Measurements from ENCODE around the gene TMEM132C.
A peak's percentile ranks its signal among the peaks of the same experiment; 100 is the strongest.

TMEM132C gene

DNA sequence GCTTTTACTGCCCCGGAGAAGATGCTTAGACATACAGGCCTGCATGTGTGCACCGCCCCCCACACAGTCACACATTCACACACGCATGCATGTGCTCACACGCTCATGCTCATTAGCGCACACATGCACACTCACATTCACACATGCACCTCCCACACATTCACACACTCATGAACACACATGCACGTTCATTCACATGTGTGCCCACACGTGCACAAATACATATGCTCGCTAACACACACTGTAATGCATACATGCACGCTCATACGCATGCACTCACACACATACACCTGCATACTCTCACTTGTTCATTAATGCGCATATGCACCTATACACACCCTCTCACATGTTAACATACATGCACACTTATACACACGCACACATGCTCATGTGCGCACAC, 21.9 kb downstream of the TMEM132C start:
- no peak for DNase-seq

DNA sequence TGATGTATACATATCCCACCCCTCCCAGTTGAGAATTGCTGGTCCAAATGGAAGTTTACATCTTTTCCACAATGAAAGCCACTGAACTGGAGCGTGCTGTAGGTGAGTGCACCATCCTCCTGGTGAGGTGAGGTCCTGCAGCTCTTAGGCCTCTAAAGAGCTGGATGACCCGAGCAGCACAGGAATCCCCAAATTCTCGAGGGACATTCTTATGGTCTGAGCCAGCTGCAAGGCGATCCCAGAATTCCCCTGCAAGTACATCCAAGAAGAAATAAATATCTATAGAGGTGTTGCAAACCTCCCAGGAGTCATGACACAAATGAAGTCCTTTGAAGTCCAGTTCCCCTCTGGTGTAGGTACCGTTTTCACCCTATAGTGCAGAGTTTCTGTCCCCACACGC, 24.0 kb downstream of the TMEM132C start:
- no peak for DNase-seq

DNA sequence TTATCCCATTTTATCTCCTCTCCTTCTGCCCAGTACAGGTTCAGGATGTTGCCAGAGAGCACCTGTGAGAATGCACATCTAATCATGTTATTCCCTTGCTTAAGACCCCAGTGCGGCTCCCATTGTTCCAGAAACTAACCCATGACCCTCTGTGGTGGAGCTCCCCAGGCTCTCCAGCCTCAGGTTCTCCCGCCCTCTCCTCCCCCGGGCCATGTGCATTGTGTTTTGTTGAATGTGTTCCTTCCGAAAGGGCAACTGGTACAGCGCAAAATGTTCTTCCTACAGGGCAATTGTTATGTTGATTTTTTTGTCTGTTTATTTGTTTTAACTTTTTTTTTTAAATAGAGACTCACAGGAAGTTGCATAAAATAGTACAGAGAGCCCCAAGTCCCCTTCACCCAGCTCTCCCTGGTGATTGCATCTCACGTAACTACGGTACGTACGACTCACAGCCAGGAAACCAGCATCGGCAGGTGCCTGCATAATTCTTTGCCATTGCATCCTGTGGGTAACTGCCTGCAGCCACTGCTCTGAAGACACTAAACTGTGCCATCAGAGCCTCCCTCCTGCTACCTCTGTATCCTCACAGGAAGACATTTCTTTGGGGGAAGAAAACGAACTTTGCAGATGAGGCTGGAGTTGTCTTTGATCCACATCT, 31.2 kb downstream of the TMEM132C start:
- DNase-seq, result no peak

DNA sequence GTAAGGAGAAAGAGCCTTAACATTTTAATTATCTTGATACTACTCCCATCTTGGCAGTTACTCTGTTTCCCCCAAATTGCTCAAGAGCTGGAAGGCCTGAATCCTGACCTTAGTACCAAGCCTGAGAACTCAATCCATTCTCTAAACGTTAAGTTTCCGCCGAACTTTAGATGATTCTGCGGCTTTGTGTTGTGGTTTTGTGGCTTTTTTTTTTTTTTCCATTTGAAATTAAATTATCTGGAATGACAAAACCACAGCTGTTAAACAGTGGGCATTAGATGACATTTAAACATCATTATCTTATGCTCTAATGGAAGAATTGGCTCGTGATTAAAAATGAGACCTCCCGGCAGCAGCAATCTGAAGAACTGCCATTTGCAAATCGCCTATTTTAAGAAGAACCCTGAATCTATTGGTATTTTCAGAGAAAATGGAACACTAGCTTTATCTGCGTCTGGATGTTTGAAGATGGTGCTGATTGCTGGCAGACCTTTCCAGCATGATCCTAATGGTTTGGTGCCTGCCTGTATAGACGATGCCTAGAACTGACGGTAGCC, 38.4 kb downstream of the TMEM132C start:
- DNase-seq, result no peak

DNA sequence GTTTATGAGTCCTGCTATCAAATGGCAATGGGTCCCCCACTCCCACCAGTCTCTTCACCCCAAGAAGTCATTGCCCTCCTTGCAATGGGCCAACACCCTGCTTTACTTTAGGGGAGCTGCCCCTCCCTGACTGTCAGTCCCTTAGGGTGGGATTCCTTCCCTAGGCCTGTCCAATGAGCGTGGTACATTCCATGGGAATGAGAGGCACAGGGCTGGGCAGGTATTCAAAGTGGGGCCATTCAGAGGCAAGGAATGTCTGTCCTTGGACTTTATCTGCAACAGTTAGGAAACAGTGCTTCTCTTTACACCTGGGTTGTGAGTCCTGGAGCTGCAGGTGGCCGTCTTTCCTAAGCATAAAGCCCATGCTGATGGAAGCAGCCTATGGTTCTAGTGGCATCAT, 40.8 kb downstream of the TMEM132C start:
- no peak for DNase-seq

DNA sequence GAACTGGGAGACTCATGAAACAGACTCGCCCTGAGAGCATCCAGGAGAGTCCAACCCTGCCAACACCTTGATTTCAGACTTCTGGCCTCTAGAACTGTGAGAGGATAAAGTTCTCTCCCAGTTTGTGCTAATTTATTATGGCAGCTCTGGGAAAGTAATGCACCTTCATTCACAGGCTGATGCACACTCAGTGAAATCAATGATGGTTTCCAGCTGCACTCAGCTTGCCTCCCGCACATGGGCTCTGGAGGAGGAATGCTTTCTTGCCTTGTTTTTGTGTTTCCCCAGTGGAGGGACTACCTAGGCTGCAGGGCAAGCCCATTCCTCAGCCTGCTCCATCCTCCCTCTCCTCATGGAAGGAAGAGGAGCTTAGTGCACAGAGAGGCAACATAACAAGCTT, 45.7 kb downstream of the TMEM132C start:
- DNase-seq, result no peak

DNA sequence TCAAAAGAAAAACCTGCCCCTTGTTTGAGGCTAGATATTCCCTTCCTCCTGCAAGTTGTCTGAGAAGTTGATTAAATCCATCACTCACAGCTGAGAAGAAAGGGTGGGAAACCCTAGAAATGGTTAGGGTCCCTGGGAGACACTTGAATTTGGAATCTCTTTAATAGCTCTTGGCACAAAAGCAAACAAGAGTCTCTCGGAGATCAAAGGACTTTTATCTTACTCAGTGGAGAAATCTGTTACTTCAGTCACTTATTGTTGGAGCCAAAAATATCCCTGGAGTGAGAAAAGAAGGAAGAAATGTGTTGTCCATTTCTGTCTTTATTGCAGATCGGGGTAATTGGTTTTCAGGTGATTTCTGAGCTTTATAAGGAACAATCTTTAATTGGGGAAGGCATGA, 47.0 kb downstream of the TMEM132C start:
- DNase-seq, result no peak

DNA sequence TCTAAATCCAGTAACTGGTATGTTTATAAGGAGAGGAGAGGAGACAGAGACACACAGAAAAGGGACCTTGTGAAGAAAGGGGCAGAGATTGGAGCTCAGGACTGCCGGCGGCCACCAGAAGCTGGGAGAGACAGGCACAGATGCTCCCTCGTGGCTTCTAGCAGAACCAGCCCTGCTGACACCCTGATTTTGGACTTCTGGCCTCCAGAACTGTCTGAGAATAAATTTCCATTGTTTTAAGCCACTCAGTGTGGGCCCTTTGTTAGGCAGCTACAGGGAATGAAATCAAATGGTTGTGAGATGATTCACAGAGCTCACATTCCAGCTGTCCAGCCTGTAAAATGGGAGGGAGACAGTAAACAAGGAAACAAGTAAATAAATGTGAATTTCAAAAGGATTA, 47.6 kb downstream of the TMEM132C start:
- no peak for DNase-seq

DNA sequence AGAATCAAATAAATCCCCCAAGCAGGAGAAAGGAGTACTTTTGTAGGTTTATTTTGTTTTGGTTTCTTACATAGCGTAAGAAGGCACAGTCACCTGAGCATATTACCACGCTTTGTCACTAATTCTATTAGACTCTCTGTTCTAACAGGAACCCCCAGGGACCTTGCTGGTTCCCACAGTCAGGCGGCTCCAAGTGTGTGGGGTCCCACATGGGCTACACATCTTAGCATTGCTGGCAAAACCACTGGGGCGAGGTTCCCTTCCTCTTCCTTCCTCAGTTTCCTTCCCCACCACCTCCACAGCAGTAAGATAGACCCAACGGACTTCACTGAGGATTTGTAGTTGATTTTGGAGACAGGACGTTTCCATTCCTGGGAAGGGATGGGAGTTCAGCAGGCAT, 49.1 kb downstream of the TMEM132C start:
- no peak for DNase-seq

DNA sequence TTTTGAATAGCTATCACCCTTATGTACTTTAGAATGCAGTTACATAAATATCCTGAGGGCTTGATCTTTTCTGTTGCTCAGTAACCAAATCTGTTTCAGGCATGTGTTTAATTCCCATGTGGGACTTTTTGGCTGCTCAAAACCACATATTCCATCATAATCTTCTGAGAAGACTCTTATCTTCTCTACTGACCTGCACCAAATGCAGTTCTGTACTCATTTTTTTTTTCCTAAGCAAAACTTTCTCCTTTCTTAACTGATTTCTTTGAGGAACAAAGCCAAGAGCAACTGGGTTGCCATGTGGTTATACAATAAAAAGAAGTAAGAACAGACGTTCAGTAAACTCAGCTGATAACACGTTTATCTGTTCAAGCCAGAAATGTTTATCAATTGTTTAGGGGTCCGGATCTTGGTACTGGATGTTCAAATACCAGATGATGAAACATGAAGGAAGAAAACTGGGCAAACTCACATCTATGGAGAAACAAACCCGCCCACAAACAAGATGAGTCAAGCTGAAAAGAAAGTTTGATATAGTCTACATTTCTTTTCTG, 50.1 kb downstream of the TMEM132C start:
- DNase-seq, result peak; percentile 10

DNA sequence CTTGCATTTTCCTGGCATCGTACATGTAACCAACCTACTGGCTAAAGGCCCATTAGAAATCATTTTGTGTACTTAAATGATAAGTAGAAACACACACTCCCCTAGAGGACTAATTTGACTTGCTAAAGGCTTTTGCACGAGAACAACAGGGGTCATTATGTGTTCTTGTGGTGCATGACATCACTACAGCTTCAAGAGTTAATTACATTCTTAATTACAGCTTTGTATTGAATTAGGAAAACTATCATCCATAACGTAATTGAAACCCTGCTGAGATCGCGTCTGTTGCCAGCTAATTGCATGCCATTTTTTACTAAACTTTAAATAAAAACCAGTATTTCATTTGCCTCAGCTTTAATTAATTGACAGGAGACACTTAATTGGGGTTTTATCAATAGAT, 51.4 kb downstream of the TMEM132C start:
- no peak for DNase-seq

DNA sequence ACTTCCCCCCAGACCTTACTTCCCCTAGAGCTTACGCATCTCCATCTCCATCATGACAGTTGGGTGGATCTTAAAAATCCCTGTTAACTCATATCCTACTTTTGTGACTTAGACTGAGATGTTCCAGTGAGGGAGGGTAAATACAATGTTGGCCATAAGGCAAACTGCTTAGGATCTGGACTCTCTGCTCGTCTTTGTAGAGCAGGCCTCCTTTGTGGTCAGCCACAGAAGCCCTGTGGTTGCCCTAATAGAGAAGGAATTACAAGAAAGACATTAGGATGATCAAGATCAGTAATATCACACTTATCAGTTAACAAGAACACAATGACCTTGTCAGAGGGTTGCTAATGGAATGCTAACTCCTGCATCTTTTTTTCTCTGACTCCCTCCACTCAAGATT, 52.0 kb downstream of the TMEM132C start:
- DNase-seq, result no peak

DNA sequence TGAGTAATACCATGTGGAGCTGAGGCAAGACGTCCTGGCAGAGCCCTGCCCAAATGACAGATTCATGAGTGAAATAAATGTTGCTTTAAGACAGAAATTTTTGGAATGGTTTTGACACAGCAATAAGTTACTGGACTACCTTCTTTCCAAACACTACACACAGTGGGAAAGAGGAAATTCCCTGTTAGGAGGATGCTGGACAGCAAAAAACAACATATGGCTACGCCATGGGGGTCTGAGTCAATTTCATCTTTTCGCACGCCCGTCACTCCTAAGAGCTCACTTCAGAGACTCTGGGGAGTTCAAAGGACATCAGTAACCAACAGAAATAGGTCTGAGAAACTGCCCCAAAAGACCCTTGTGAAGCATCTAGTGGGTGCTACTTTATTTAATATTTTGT, 55.4 kb downstream of the TMEM132C start:
- no peak for DNase-seq

DNA sequence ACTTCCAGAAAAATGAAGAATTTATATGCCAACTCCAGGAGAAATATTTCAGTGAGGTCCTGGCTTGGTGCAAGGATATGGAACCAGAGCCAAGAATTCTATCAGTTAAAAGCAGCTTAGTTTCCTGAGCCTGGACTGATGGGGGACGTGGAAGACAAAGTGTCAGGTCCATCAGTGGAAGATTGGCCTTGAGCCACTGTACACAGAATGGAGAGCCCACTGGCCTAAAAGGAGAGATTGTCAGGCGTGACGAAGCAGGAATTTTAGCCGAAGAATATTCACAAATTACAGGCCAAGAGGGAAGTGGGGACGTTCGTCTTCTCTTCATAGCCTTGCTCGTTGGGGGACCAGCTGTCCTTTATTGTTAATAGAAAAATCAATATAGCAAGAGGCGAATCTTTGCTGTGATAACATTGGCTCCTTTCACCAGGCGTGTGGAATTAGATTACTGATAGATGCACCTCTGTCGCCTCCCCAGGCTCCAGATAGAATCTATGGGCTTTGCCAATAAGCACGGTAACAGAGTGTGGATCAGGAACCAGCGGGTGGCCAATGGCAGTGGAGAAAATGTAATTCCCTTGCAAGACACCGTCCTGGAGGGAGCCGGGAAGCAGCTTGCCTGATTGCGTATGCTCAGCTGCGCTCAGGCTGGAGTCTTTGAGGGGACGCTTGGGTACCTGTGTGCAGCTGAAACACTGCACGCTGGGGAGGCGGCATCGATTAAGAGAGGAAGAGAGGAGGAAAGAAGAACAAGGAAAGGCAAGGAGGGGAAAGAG, 56.4 kb downstream of the TMEM132C start:
- DNase-seq, result no peak

DNA sequence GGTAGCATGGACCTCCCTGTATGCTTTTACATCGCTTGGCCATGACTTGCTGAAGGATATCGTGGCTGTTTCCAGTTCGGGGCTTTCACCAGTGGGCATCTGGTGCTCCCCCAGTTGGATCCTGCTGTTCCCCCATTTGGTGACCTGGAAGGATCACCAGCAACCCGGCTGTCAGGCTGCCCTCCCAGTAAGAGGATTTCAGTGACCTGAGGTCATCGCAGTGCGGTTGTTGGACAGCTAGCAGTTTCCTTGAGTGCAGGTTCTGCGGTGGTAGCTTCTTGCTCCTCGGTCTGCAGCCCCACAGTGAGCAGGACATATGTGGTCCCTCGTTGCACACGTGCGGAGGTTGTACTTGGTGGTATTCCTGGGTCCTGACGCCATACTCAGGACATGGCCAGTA, 58.7 kb downstream of the TMEM132C start:
- no peak for DNase-seq

DNA sequence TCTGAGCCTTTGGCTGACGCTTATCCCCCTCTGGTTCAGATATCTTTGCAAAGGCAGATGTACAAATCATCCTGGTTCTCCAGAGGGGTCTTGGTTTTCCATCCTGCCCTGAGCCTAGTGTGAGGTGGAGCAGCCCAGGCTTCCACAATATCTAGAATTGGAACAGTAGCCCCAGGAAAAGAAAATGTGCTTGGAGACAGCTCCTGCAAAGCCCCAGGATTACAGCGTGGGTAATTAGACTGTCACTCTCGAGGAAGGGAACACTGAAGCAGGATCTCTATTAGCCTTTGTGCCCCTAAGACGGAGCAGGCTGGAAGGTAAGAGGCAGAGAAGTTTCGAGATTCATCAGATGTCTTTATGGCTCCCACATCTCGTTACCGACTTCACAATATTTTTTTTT, 59.4 kb downstream of the TMEM132C start:
- no peak for DNase-seq

DNA sequence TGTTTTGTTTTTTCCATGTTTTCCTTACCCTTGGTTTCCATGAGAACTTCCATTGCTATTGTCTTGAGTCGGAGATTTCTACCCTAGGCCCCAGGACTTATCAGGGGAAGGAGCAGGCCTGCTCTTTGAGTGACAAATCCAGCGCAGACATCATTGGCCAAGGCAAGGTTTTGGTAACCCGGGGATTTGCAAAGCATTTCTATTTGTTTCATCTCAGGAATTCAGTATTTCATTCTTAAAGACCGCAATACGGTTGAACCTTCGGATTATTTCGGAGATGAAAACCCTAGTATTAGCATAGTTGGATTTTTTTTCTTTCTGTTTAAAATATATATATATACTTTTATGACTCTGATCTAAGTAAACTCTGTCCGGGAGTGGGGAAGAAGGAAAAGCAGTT, 62.0 kb downstream of the TMEM132C start:
- DNase-seq, result no peak

DNA sequence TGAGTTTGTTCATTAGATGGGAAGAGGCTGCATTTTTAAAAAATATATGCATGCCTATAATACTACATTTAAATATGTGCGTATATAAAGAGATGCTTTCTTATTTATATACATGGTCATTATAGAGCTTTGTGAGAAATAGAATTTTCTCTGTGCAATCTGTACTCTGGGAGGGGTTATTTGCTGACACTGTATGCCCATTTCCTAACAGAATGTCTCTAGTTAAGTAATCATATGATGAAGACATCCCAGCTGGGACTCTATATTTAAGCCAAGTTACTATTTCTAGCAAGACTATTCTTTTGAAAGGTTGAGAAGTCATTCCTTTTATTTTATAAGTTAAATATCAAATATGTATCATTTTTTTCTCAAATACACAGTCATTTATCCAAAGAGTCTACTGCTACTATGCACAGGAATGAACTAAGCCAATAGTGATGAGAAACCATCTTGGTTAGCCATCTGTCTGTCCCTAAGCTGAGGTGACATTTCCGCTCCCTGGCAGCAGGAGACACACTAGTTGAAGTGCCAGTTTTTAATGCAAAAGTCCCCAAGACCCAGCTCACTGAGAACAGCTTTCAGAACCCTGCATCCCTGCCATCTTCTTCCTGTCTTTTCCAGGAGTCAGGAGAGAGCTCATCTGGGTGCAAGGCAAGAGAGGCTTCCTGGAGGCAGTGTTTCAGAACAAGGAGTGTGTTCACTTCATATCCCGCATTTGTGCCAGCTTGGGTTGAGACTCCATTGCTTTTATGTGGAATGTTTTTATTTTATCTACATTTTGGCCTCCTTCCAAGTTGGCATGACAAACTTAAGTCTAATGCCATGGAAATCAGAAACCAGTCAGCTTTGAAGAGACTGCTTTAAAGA, 69.5 kb downstream of the TMEM132C start:
- no peak for DNase-seq

DNA sequence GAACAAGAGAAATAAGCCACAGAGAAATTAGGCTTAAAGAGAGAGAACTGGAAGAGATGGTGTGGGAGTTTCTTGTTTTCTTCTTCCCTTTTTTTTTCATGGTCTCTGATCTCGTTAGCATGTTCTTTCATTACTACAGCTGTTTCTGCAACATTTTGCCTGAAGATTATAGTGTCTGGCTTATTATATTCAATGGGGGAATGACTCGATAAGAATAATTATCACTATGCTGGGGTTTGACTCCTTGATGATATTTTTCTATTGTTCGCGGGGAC, 70.0 kb downstream of the TMEM132C start:
- no peak for DNase-seq

DNA sequence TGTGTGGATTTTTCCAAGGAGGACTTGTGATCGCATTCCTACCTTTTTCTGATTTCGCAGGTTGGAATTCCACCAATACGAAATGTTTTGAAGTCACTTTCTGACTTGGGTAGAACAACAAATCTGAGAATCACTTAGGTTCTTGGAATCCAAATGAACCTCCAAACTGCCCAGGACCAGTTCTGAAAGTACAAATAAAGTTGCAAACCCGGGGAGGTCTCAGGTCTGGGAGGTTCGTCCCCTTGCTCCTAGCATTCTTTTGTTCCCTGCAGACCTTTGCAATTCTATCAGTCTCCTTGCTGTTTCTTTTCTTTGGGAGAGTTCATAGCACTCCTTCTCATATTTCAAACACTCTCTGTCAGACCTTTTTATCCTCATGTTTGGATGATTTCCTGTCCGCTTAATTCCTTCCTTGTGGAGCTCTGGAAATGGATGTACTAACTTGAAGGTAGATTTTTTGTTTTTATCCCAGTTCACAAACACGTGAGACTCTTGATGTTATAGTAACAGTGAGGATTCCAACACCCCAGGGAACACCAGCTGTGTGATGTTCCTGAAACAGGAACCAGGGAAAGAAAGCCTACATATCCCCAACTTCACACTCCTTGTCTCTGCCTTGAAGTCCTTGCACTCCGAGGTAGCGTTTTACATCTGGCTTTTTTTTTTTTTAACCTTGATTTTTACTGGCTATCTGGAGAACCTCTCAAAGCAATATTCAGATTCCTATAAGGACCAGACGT, 70.6 kb downstream of the TMEM132C start:
- DNase-seq, result no peak

DNA sequence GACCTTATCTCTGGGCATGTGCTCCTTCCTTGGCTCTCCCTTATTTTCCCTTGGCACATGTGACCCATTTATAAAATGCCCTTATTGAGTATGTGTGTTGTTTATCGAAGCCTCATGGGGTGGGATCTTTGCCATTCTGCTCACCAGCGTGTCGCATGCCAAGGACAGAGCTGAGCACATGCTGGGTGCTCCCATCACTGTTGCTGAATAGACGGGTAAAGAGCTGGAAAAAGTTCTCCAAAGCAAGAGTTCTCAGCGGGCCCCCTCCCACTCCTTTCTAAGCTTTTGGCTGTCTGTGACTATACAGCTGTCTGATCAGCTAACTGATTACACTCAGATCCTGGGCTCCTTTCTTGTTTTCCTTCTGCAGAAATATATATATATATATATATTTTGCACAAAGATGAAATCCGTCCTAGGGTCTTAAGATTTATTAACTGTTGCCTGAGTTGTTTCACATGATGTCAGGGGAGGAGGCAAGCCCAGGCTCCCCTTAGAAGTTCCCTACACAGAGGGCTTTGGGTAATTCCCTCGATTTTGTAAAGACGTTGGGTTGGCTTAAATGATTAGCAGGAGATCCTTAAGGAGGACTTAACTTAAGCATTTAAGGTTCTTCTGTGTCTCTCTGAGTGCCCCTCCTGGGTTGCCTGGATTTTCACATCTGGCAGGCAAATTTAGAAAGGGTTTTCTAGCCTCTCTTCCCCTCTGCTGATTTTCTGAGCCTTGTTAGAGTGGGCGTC, 71.6 kb downstream of the TMEM132C start:
- no peak for DNase-seq

DNA sequence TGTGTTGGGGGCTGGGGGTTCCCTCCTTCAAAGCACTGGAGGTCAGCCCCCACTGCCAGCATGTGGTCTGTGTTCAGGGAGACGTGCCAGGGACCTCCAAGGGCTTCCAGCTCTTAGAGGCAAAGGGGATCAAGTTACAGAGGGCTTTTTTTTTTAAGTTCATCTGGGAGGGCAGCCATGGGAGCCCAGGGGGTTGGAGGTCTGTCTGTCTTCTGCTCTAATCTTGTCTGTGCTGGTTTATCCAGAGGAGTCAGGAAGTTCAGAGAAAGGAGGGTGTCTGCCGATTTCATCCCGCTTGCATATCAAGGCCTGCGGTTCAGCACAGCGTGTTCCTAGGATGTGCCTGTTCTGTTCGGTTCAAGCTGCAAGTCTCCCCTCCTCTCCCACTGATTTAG, 72.2 kb downstream of the TMEM132C start:
- no peak for DNase-seq

Data from hematopoietic multipotent progenitor cell treated with erythropoietin and hydrocortisone succinate and interleukin-3 and kit ligand, for 8 days (in vitro differentiated cells).